GM21526 (cell line): ENCODE measurements around the gene PACSIN2.
"Not testable (repeated sequence)": the region's sequence is repeated elsewhere in the genome, so short reads cannot be mapped to it uniquely, and the experiment has no call there.

Experiments
- ATAC-seq: cut with Tn5 transposase; IDR thresholded peaks from one replicate; pipeline ENCODE4 v1.9.1; 2021; ENCODE audit warnings: moderate library complexity; ENCODE audit not compliant: unreplicated experiment, low FRiP score

Gene PACSIN2

DNA sequence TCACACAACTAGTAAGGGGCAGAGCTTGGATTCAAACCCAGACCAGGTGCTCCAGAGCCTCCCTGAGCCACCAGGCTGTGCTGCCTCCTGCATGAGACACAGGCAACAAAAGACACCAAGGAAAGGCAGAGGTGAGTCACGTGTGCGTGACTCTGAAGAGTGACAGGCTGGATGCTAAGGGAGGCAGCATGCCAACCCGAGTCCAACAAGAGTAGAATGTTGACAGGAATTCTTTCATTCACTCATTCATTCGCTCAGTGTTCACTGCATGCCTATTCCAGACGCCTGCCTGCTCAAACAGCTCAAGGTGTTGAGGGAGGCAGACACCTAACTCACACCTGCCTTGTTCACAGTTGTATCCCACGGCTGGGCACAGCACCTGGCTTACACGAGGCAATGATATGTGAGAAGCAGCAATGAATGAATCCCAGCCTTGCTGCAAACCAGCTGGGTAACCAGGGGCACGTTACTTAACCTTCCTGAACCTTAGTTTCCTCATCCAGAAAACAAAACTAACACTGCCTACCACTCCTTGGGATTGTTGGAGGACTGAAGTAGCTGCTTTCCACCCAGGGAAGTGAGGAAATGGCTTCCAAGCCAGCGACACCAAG lies 84.0 kb downstream of the PACSIN2 start:
- no peak for ATAC-seq

DNA sequence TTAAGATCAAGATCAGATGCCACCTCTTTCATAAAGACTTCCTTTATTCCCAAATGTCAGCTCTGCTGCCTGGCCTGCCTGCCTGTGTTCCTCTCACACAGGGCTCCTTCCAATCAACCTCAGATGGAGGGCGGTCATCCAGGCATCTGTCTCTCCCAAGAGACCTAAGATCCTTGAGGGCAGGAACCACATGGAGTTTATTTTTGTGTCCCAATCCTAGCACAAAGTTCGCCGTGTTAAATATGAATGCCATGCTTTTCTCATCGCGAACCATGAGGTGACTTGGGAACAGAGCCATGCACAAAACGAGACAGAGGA lies 85.2 kb downstream of the PACSIN2 start:
- no peak for ATAC-seq

DNA sequence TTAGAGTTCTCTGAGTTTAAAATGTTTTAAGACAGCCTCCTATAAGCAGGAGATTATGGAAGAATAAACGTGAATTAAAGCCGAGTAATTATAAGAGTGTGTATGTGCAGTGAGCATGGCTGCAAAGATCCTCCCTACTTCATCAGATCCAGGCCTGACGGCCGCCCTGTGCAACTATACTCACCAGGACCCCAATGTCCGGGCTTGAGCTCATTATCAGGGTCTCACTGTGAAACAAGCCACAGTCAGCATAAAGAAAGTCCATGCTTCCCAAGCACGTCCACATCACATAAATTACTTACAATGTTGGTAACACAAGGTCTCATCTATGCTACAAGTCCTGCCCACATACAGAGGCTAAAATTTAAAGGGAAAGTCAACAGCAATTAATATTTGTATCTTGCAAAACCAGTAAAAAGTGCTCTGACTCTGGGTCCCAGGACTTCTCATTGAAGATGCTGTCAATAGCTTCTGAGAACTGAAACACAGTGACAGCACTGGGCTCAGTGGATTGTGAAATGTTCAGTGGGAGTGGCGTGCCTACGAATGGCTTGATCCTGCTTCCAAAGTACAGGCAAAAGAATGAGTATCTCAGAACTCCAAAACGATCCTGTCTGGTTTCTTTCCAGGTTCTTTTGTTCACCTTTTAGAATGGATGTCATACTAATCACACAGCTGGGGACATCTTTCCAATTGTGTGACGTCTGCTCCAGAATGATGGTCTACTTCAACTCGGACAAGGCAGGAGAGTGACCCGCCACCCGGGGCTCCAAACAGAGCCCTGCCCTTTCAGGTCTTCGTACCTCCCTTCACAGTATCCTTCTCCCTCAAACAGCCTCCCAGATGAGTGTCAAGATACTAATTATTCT lies 85.7 kb downstream of the PACSIN2 start:
- no peak for ATAC-seq

- no peak for ATAC-seq
Observed at GRCh38 chr22:42927966-42928365, 87.0 kb downstream of the PACSIN2 start.

DNA sequence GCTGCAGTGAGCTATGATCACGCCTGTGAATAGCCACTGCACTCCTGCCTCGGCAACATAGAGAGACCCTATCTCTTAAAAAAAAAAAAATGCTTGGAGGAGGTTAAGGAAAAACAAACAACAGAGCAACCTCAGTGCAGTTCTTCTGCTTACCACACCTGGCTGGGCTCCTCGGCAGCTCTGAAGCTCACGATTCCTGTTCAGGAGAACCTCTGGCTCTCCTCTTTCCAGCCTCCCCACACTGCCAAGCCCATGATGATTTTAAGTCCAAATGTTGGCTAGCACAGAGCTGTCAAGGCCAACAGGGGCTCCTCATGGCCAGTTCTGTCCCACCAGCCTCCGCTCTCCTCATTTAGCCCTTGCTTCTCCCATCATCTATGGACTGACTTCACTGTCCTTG lies 88.2 kb downstream of the PACSIN2 start:
- ATAC-seq: no peak

- ATAC-seq: no peak
Observed at GRCh38 chr22:42926104-42926503, 88.8 kb downstream of the PACSIN2 start.

- ATAC-seq: no peak
Observed at GRCh38 chr22:42925598-42925997, 89.4 kb downstream of the PACSIN2 start.

DNA sequence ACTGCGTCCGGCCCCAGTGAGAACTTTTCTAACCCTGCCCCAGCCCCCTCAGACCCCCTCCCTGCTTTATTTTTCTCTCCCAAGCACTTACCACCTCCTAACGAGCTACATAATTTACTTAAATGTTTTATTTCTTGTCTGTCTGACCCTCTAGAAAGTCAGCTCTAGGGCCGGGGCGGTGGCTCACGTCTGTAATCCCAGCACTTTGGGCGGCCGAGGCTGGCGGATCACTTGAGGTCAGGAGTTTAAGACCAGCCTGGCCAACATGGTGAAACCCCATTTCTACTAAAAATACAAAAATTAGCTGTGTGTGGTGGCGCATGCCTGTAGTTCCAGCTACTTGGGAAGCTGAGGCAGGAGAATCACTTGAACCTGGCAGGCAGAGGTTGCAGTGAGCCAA lies 89.9 kb downstream of the PACSIN2 start:
- ATAC-seq: not testable (repeated sequence)

GRCh38 chr22:42924436-42924835 lies 90.5 kb downstream of the PACSIN2 start:
- ATAC-seq: no peak

DNA sequence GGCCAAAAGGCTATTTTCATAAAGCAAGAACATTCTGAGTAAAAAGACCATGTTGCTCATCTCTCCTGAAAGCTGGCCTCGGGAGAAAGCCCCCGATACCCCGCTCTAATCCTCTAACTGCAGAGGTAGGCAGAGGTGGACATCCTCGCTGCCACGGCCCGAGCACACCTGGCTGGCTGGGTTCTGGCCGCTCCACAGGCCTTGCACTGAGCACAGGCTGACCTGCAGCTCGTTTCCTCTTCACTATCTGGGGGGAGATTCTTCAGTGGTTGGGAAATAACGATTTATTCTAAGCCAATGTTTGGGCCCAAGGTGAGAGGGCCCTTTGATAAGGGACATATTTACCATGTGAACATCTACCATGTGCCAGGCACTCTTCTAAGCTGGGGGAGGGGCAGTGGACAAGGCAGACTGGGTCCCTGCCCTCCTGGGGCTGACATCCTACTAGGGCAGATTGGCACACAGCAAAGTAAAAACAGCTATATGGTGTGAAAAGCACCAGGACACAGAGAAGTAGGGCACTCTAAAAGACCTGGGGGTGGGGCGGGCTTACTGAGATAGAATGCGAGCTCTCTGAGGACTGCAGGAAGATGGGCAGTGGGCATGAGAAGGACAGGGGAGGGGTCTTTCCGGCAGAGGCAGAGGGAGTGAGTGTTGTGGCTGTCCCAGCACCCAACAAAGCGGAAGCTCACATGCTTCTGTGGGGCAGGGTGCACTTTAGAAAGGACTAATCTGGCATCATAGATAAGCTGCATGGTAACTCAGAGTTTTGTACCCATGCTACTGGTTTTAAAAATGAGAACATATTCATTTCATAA lies 92.4 kb downstream of the PACSIN2 start:
- no peak for ATAC-seq

DNA sequence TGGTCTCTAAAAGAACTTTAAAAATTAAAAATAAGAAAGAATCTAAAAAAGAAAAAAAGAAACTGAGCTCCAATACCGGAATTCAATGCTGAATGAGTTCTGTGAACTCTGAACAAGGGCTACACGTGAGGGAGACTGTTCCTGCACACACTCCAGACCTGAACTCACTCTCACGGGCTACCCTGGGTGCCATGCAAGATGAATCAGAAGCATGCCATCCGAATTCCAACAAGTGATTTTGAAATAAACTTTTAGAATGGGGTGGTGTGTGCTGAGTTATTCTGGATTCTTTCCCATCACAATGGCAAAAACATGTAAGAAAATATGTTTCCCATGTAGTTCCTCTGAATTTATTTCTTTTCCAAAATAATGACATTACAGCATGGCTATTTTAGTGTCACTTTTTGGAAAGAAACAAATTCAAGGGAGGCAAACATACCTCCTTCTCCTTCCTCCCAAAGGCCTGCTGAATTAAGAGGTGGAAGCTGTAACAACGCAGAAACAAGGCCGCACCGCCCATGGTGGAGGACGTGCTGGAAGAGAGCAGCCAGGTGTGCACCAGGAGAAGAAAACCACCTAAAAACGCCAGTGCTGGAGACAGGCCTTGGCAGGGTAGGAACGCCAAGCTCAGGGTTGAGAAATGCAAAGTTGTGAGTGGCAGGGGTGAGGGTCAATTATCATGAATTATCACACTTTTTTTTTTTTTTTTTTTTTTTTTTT lies 94.7 kb downstream of the PACSIN2 start:
- ATAC-seq: no peak

GRCh38 chr22:42919199-42919598 lies 95.8 kb downstream of the PACSIN2 start:
- ATAC-seq: no peak

DNA sequence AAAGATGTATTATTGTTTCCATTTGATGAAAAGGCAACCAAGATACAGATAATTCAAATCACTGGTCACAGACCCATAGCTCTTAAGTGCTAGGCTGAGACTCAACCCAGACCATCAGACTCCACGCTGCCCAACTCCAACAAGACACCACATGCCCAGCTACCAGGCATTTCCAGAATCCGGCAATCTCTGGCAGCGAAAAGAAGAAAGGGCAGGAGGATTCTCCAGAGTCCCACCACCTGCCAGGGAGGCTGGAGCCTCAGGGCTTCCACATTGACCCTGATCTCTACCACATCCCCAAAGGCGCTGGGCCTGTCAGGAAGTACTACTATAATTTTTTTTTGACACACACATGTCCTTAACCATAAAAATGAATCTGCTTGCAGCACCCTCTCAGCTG lies 96.4 kb downstream of the PACSIN2 start:
- no peak for ATAC-seq

DNA sequence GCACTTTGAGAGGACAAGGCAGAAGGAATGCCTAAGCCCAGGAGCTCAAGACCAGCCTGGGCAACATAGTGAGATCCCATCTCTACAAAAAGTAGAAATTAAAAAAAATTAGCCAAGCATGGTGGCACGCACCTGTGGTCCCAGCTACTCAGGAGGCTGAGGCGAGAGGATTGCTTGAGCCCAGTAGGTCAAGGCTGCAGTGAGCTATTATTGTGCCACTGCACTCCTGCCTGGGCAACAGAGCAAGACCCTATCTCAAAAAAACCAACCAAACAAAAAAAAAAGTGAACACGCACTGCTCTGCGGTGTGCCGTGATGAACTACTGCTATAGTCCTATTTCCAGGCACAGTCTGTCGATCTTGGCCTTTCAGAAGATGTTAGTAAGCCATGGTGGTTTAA lies 97.6 kb downstream of the PACSIN2 start:
- not testable (repeated sequence) for ATAC-seq

- ATAC-seq: no peak
Observed at GRCh38 chr22:42915980-42916765, 98.8 kb downstream of the PACSIN2 start.

GRCh38 chr22:42914511-42915076 lies 100.4 kb downstream of the PACSIN2 start:
- ATAC-seq: no peak

GRCh38 chr22:42913874-42914510 lies 101.0 kb downstream of the PACSIN2 start:
- no peak for ATAC-seq

DNA sequence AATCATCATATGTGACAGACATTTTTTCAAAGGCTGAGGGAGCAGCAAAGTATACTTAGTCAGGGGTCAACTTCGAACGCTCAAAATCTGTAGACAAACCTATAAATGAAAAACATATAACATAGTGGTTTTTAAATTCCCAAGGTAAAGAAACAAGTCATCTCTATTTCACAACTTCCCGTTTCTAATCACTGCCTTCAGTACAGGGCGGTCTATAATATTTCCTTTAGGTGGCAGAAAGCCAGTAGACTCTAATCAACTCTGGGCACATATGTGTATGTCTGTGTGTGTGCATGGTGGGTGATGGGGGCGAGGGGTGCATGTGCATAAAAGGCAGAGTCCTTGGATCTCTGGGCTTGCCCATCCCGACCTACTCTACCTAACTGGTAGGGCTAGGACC lies 102.9 kb downstream of the PACSIN2 start:
- ATAC-seq: no peak

DNA sequence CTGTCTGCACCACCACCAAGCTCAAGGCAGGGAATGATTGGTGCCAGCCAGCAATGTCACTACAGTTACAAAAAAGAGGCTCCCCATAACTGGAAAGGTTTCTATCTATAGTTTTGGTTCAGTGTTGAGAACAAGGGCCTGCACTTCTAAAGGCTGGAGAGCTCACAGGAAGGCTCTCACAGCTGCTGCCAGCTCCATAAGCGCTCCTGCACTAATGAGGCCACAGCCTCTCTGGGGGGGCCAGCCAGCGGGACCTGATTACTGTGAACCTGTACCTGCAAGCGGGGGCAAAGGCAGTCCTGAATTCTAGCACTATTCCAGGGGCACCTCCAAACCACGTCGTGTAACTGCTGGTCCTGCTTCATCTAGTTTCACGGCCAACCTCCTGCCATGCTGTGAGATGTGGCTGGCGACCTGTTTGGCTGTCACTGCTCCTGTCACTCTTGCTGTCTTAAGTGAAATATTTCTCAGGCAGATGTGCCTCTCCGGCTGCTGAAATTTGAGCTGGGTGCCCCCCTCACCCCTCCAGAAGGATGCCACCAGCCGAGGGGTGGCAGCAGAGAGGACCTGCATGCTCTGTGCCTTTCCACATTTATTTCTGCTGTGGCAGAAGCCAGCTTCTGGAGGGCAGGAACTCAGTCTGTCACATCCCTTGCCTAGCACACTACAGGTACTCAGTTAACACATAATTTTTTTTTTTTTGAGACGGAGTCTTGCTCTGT lies 104.6 kb downstream of the PACSIN2 start:
- ATAC-seq: no peak
